ENCODE data around the gene TADA2A.
"Not testable (repeated sequence)": the region's sequence is repeated elsewhere in the genome, so short reads cannot be mapped to it uniquely, and the experiment has no call there.

The TADA2A gene

GRCh38 chr17:37494401-37494831, 87.7 kb downstream of the TADA2A start:
- DNase-seq, result no peak

- no peak for DNase-seq
These were observed 88.3 kb downstream of the TADA2A start for GRCh38 chr17:37494971-37495370.

DNA sequence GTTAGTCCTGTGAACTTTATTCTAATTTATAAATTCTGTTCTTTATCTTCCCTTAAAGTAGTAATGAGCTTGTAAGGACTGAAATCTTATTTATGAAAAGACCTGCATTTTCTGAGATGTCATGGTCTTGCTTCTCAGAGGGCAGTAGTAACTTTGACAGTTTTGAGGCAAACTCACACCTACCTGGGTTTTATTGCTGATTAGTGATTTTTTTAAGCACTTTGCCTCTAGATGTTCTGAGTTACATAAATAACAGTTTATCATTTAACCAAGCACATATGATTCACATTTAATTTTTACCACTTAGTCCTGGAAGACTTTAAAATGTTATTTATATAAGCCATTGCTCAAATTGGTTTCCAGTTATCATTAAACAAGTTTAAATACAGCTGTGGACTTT, 93.7 kb downstream of the TADA2A start:
- DNase-seq, result no peak

GRCh38 chr17:37502009-37502936, 95.6 kb downstream of the TADA2A start:
- no peak for DNase-seq

- no peak for DNase-seq
These were observed 96.5 kb downstream of the TADA2A start for GRCh38 chr17:37503148-37503547.

DNA sequence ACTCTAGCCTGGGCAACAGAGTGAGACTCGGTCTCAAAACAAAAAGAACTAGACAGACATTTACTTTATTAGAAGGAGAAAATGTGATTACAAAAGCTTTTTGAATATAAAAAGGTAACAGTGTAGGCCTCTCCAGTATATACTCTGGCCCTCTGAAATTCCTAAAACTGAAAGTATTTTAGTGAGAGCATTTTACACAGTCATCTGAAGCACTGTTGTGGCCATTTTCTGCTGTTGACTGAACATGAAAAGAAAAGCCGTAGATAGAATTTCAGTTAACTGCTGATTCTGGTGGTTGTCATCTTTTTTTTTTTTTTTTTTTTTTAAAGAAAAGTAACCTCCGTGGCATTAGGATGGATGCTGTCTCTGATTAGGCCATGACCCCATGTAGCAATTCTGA, 98.6 kb downstream of the TADA2A start:
- DNase-seq, result no peak

- no peak for DNase-seq
These were observed 100.0 kb downstream of the TADA2A start for GRCh38 chr17:37506678-37507077.

- DNase-seq, result no peak
These were observed 100.4 kb downstream of the TADA2A start for GRCh38 chr17:37507111-37507510.

DNA sequence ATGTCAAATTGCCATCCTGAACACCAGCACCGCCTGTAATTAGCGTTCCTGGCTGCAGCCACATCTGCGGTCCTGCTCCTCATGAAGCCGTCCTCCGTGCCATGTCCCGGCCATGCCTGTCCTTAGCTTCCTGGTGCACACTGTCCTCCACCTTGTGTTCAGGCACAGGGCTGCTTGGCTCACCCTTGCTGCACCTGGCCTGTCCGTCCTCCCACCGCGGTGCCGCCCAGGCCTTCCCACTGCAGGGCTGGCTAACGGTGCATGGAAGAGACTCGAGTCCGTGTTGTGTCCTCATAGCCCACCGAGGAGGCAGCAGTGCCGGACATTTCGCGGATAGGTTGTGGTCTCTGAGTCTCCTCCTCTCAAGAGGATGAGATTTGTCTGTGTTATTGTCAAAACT, 103.4 kb downstream of the TADA2A start:
- no peak for DNase-seq

- DNase-seq, result not testable (repeated sequence)
These were observed 105.0 kb downstream of the TADA2A start for GRCh38 chr17:37511642-37512041.

DNA sequence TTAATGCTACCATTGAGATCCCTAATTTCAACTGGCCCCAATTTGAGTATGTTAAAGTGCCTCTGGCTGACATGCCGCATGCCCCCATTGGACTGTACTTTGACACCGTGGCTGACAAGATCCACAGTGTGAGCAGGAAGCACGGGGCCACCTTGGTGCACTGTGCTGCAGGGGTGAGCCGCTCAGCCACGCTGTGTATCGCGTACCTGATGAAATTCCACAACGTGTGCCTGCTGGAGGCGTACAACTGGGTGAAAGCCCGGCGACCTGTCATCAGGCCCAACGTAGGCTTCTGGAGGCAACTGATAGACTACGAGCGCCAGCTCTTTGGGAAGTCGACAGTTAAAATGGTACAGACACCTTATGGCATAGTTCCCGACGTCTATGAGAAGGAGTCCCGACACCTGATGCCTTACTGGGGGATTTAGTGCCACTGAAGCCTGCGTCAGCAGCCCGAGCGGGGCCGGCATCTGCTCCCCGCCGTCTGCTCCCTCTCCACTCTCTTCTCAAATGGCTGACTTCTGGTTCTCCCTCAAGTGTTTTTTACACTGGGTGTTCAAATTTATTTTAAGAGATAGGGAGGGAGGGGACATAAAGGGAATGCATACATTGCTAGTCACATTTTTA, 105.9 kb downstream of the TADA2A start:
- no peak for DNase-seq

GRCh38 chr17:37513711-37514110, 107.0 kb downstream of the TADA2A start:
- no peak for DNase-seq

DNA sequence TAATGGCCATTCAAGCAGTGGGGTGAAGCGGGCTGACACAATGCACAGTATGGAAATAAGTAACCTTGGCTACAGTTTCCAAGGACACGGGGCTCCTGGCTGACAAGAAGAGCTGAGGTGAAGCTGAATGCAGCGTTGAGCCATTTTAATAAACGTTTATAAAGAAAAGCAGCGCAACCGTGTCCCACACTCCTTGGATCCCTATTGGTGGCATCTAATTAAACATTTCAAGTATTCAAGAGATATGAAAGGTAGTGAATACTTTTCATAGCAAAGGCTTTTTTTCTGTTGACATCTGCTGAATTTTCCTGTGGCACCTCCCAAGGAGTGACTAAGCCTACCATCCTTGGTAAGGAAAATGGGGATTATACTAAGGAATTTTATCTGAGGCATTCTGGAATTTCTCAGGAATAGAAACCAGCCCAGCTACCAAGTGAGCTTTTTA, 109.5 kb downstream of the TADA2A start:
- no peak for DNase-seq

DNA sequence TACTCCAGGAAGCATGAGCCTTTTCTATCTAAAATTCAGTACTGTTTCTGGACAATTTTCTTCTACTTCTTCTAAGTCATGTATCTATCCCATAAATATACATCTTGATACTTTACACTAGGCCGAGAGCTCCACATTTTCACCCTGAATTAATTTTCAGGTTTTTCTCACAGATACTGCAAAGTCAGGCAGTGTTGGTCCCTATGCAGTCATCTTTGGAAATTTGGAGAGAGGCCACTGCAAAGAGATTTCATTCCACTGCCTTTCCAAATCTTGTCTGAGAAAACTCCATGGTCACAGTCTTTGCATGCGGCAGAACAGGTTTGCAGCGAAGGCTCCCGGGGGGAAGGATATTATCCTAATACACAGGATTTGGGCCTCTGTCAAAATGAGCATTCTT, 111.2 kb downstream of the TADA2A start:
- DNase-seq, result no peak

GRCh38 chr17:37518826-37519225, 112.1 kb downstream of the TADA2A start:
- no peak for DNase-seq

DNA sequence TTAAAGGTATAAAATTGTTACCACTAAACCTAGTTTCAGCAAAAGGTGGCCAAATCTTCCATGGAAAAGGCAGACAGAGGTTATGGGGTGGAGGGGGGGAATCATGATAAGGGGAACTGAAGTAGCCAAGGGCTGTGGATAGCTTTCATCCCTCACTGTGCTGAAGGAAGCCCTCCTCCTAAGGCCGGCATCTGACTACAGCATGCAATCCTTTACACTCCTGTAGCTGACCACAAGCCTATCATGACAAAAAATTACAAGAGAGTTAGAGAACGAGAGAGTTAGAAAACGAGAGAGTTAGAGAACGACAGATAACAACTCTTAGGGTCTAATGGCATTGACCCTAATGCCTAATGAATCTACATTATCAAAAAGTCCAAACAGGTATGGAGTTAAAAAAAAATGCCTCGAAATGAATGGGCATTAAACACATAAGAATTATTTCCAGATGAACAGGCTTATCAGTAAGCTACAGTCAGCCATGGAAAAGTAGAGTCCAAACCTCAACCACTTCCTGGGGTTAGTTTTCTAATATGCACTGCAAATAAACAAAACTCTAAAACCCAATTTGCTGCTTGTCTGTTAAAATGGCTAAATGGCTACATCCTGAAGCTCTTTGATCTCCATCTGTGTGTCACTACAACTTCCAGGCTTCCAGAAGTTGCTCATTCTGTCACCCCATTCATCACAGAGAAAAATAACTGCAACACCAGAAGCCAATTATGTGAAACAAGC, 112.7 kb downstream of the TADA2A start:
- no peak for DNase-seq

DNA sequence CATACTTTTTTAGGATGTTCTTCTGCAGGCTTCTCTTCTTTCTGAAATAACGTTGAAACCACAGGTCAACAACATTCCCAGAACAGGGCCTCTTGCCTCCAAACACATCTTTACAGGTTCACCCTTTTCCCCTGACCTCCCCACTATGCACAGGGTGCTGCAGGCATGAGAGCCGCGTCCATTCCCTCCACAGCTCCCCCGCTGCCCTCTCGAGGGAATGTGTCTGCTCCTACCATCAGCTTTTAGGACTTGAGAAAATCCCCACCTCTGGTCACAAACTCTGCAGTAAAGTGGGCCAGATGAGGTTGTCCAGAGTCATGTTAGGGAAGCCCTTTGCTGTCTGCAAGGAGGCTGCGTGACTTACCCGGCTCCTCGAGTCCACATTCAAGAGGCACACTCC, 113.5 kb downstream of the TADA2A start:
- DNase-seq, result no peak

GRCh38 chr17:37521821-37522220, 115.1 kb downstream of the TADA2A start:
- DNase-seq, result no peak

GRCh38 chr17:37523715-37524219, 117.1 kb downstream of the TADA2A start:
- no peak for DNase-seq

GRCh38 chr17:37527249-37527851, 120.7 kb downstream of the TADA2A start:
- no peak for DNase-seq
